COLO668 (cell line): ENCODE data around the gene DMRT1.

Source experiments
- DNase-seq: peaks from one replicate; lab custom pipeline; 2025; ENCODE audit not compliant: unreplicated experiment; lab: John Stamatoyannopoulos, UW

Gene DMRT1

GRCh38 chr9:995781-996180 lies 154.3 kb downstream of the DMRT1 start:
- no peak for DNase-seq

GRCh38 chr9:998299-999110 lies 157.0 kb downstream of the DMRT1 start:
- DNase-seq, result peak; percentile 21

DNA sequence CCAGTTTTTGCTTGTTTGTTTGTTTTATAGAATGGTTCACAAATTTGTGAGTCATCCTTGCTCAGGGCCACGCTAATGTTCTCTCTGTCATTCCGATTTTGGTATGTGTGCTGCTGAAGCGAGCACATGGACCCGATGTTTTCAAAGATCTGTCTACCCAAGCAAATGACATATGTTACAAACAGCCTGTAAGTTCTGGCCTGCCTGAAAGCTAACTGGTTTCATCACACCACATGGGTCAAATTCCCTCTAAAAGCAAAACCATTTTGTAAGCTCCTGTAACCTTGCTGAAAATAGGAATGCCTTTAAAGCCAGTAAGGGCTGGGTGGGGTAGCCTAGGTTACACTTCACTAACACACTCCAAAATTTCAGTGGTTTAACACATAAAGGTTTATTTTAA lies 160.3 kb downstream of the DMRT1 start:
- no peak for DNase-seq

GRCh38 chr9:1002678-1003077 lies 161.2 kb downstream of the DMRT1 start:
- DNase-seq, result no peak

- DNase-seq, result peak; percentile 11
These were observed 163.7 kb downstream of the DMRT1 start for GRCh38 chr9:1005043-1005667.

GRCh38 chr9:1007312-1007711 lies 165.8 kb downstream of the DMRT1 start:
- no peak for DNase-seq

DNA sequence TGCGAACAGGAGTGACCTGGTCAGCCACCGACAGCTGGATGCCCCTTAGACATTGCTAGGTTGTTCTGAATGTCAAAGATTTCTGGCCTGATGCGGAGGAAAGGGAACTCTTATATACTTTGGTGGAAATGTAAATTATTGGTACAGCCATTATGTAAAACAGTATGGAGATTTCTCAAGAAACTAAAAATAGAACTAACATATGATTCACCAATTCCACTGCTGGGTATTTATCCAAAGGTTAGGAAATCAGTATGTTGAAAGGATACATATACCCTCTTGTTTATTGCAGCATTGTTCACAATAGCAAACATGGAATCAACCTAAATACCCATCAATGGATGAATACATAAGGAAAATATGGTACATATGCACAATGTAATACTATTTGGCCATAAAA lies 166.7 kb downstream of the DMRT1 start:
- DNase-seq, result no peak

GRCh38 chr9:1009101-1009707 lies 167.7 kb downstream of the DMRT1 start:
- DNase-seq, result peak; percentile 72

DNA sequence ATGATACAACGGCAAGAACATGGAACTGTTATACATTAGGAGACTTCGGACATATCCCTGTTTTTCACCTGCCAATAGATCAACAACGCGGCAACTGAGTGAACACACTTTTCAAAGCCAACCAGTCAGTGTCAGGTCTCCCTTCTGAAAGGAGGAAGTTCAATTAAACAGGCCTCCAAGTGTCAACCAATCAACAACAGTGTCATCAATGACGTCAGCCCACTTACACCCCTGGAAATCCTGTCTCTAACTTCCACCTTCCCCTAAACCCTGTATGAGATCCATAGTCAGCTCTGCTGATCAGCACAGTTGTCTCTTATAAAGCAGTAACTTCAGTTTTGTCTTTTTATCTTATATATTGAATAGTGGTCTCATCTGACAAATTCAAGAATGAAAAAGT lies 171.5 kb downstream of the DMRT1 start:
- no peak for DNase-seq

DNA sequence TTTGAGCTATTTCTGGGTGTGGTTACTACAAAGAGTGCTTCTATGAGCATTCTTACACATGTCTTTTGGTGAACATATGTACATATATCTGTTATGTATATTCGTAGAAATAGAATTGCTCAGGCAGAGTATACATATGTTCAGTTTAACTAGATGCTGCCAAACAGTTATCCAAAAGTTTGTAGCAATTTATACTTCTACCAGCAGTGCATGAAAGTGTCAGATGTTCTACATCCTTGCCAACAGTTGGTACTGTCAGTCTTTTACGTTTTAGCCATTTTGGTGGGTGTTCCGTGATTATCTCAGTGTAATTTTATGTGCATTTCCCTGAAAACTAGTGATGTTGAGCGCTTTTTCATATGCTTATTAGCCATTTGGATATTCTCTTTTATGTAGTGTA lies 172.7 kb downstream of the DMRT1 start:
- no peak for DNase-seq

- DNase-seq, result no peak
These were observed 173.1 kb downstream of the DMRT1 start for GRCh38 chr9:1014640-1015039.

- peak; percentile 29 for DNase-seq
These were observed 176.6 kb downstream of the DMRT1 start for GRCh38 chr9:1018121-1018520.
